HG03175 (cell line): ENCODE results near the gene PLLP.

Experiments
- ATAC-seq: cut with Tn5 transposase; IDR thresholded peaks from one replicate; pipeline ENCODE4 v1.9.1; 2021; ENCODE audit warnings: mild to moderate bottlenecking, moderate library complexity; ENCODE audit not compliant: unreplicated experiment

The PLLP gene, protein sequence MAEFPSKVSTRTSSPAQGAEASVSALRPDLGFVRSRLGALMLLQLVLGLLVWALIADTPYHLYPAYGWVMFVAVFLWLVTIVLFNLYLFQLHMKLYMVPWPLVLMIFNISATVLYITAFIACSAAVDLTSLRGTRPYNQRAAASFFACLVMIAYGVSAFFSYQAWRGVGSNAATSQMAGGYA

DNA sequence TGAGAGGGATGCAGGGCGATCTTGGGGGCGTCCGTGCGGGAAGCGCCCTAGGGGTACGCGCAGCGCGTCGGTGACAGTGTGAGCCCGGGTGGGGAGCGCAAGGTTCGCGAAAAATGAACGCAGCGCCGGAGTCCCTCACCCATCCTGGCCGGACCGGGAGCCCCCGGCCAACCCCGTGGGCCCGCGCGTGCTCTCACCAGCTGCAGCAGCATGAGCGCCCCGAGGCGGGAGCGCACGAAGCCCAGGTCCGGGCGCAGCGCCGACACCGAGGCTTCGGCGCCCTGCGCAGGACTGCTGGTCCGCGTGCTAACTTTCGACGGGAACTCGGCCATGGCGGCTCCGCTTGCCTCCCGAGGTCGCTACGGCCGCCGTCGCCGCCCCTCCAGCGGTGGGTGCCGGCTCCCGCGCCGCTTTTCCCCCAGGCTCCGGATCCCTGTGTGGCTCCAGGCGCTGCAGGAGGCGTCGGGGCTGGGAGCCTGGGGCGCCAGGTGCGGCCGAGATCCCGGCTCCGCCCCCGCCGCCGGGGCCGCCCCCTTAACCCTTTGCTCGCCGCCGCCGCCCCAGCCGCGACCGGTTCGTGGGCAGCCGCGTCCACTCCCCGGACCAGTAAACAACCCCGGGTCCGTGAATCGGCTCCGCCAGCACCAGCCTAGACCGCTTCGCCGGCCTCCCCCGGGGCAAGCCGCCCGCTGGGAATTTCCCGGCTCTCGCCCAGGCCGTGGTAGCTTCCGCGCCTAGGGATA, at the start of gene PLLP:
PLLP (minus strand) TSS at position 464 of the 743 bp plus-strand sequence; CDS start at position 332, 132 bp downstream.
- ATAC-seq = no peak

- no peak for ATAC-seq
These were observed 48.9 kb upstream of the PLLP start for GRCh38 chr16:57333402-57333801.

- no peak for ATAC-seq
These were observed 46.9 kb upstream of the PLLP start for GRCh38 chr16:57331355-57331754.

- ATAC-seq = no peak
These were observed 45.4 kb upstream of the PLLP start for GRCh38 chr16:57329718-57330327.

DNA sequence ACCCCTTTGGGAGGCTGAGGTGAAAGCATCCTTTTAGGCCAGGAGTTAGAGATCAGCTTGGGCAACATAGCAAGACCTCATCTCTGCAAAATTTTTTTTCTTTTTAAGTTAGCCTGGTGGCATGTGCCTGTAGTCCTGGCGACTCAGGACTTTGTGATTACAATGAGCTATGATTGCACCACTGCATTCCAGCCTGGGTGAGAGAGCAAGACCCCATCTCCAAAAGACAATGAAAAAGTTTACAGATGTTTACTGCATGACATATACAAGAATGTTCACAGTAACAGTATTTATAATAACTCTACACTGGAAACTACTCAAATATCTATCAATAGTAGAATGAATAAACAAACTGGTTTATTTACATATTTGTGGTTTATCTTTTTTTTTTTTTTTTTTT, 41.0 kb upstream of the PLLP start:
- ATAC-seq = no peak

- no peak for ATAC-seq
These were observed 40.3 kb upstream of the PLLP start for GRCh38 chr16:57324749-57325148.

DNA sequence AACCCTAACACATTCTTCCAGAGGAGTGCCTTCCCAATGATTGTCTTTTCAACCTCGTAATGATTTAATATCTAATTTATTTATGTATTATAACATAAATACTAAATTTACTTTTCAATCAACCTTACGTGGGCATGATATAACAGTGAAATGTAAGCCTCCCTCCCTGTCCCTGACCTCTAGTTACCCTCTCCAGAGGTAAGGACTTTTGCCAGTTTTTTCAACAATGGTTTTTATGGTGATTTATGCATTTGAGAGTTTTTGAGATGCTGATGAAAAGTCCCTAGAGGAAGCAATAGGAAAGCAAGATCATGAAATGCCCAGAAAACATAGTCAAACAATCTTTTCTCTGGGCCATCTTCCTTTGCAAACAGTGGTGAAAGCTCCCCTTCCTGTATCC, 35.2 kb upstream of the PLLP start:
- no peak for ATAC-seq

DNA sequence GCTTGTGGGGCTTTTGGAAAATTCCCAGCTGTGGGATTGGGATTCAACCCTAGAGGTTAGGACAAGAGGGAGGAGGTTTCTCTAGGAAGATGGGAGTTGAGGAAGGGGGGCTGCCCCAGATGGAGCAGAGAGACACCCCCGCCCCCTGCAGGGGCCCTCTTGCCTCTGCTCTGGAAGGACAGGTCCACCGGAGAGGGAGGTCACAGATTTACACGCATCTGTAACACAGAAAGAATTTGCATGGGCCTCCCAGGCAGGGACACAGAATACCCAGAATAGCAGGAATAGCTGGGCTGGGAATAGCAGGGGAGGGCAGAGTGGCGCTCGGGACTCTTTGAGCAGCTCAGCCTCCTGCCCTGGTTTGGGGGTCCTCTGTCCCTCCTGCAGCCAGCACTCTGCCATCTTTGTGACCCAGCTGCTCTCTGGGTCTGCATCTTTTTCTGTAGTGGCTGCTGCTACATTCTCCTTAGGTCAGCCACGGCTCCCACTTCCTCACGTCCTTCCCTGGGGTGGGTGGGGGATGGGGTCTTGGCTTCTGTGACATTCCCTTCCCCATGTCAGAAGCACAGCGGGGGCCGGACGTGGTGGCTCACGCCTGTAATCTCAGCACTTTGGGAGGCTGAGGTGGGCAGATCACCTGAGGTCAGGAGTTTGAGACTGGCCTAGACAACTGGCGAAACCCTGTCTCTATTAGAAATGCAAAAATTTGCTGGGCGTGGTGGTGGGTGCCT, 33.9 kb upstream of the PLLP start:
- ATAC-seq = no peak

GRCh38 chr16:57316390-57317017, 32.0 kb upstream of the PLLP start:
- no peak for ATAC-seq

GRCh38 chr16:57315416-57315815, 30.9 kb upstream of the PLLP start:
- no peak for ATAC-seq

DNA sequence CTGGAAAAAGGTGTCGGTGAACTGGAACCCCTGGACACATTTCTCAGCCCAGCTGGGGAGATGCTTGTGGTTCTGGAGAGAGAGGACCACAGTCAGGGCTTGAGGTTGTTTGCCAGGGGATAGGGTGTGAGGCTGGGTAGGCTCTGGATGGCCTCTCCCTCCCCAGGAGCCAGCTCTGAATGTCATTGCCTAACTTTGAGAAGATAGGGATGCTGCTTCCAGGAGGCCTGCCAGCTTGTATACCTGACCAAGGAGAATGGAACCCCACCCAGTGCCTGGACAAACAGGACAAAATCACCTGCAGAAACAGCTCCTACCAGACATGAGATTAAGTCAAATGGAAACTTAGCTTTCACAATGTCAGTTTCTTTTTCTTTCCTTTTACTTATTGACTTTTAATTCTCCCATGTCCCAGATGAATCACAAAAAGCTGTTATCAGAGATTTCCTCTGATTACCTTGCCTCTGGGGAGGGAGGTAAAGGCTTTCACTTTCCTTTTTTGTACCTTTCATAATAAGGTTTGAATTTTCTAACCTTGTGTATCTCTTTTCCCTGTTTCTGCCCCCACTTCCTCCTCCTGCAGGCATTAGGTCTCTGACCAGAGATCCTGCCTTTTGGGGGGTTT, 29.8 kb upstream of the PLLP start:
- ATAC-seq = no peak

GRCh38 chr16:57313509-57313908, 29.0 kb upstream of the PLLP start:
- no peak for ATAC-seq

- no peak for ATAC-seq
These were observed 26.3 kb upstream of the PLLP start for GRCh38 chr16:57310801-57311200.

GRCh38 chr16:57308041-57308440, 23.6 kb upstream of the PLLP start:
- no peak for ATAC-seq

GRCh38 chr16:57307365-57307764, 22.9 kb upstream of the PLLP start:
- ATAC-seq = no peak

DNA sequence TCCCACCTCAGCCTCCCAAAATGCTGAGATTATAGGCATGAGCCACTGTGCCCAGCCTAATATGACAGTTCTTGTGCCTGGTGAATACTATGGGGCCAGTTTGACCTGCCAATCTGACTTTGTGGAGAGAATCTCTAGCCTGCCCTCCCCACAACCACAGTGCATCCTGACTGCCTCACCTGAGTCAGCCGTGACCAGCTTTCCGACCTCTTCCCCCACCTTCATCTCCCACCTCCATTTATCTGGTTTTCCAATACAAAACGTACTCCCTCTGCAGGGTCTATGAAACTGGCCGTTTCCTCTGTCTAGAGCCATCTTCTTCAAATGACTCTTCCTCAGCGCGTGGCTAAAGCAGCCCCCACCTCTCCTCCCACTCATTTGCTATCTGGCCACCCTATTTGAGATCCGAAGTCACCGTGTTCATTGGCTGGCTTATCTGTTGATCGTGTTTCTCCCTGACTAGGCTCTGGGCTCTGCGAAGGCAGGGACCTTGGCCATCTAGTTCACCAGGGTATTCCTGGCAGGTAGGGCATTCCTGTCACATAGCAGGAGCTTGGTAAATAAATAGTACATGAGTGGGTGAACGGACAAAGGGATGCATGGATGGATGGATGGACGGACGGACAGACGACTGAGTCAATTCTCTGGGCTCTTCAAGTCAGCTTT, 22.3 kb upstream of the PLLP start:
- no peak for ATAC-seq

DNA sequence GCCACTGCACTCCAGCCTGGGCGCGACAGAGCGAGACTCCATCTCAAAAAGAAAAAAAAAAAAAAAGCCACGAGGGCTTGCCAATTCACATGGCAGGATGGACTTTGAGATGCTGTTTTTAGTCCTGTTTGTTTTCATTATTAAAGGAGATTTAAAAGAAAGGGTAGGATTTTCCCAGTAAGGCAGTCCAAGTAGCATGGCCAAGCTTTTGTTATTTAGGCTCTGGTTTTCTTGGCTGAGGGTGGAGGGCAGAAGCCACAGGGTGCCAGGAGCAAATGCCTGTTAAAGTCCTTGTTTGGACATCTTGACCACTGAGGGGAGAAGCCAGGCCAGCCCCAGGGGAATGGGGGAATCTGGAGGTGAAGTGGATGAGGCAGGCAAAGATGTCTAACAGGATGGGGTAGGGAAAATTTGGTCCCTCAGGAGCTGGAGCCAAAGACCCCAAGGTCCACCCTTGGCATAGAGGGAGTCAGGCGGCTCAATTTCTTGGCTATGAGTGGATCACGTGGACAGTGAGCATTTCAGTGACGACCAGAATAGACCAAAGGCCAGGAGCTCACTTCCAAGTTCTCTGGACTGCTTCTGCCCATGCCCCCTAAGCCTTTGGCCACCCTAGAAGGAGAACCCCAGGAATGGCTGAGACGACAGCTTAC, 20.8 kb upstream of the PLLP start:
- ATAC-seq = no peak

GRCh38 chr16:57304169-57305061, 19.9 kb upstream of the PLLP start:
- no peak for ATAC-seq

DNA sequence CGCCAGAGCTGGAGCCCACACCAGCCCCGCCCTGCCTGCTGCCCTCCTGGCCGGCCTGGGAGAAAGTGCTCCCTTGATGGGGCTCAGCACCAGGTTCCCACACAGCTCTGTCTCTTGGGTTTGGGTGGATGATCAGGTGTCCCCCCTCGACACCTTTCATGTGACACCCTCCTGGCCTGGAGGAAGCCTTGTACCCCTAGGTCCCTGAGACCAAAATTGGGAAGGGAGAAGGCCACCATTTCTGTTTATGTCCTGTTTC, 19.4 kb upstream of the PLLP start:
- no peak for ATAC-seq
